ENCODE measurements around the gene MMP10.

MMP10 gene

DNA sequence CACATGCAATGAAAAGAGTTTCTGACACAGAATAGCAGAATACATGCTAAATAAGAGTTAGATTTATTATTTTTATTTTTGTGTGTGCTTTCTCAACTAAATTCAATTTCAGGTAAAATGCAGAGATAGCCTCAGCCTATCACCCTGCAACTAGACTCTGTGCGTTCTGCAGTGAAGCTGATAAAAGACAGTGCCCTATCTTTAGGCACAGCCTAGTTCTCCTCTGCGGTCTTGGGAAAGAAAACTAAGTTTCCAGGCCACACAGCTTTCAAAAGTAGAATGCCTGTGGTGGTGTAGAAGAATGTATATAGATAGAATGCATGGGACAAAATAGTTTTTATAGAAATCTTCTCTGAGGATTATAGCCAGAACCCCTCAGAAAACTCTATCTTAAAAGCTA is 29.5 kb upstream of the MMP10 start:
- no peak for TF ChIP-seq ZFX (IDR thresholded peaks at IDR 0.05; ENCODE audit: borderline replicate concordance)
- TF ChIP-seq, protein P1, sequence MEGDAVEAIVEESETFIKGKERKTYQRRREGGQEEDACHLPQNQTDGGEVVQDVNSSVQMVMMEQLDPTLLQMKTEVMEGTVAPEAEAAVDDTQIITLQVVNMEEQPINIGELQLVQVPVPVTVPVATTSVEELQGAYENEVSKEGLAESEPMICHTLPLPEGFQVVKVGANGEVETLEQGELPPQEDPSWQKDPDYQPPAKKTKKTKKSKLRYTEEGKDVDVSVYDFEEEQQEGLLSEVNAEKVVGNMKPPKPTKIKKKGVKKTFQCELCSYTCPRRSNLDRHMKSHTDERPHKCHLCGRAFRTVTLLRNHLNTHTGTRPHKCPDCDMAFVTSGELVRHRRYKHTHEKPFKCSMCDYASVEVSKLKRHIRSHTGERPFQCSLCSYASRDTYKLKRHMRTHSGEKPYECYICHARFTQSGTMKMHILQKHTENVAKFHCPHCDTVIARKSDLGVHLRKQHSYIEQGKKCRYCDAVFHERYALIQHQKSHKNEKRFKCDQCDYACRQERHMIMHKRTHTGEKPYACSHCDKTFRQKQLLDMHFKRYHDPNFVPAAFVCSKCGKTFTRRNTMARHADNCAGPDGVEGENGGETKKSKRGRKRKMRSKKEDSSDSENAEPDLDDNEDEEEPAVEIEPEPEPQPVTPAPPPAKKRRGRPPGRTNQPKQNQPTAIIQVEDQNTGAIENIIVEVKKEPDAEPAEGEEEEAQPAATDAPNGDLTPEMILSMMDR (IDR thresholded peaks at IDR 0.05): no peak
- H3K27ac ChIP-seq: no peak overlapping the region

- no peak overlapping the region for H3K27ac ChIP-seq
- TF ChIP-seq ZFX (IDR thresholded peaks at IDR 0.05; ENCODE audit: borderline replicate concordance): no peak
- TF ChIP-seq, protein P1 (IDR thresholded peaks at IDR 0.05): peak; percentile 61
These were observed 27.5 kb upstream of the MMP10 start for GRCh38 chr11:102807921-102808320.

GRCh38 chr11:102806296-102806695 is 25.9 kb upstream of the MMP10 start:
- H3K27ac ChIP-seq: no peak overlapping the region
- TF ChIP-seq ZFX (IDR thresholded peaks at IDR 0.05; ENCODE audit: borderline replicate concordance): no peak
- TF ChIP-seq, protein P1 (IDR thresholded peaks at IDR 0.05): no peak

DNA sequence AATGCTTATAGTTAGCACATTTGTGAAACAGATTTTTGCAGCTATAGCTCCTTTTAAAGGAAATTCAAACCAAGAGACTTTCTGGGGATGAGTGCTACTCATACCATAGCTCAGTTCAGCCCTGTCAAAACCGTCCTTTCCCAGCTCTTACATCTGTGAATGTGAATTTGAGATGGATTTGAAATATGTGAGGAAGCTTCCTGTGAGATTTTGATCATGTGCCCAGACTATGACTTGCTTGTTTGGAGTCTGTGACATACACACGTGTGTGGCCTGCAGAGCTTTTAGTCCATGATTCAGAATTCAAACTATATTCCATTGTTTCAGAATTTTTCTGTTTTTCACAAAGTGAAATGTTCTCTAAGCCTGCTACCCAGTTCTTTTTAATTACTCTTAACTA is 21.9 kb upstream of the MMP10 start:
- no peak overlapping the region for H3K27ac ChIP-seq
- TF ChIP-seq, protein P1 (IDR thresholded peaks at IDR 0.05): no peak
- TF ChIP-seq ZFX (IDR thresholded peaks at IDR 0.05; ENCODE audit: borderline replicate concordance): no peak

- H3K27ac ChIP-seq: no peak overlapping the region
These were observed 20.3 kb upstream of the MMP10 start for GRCh38 chr11:102800767-102801166.

DNA sequence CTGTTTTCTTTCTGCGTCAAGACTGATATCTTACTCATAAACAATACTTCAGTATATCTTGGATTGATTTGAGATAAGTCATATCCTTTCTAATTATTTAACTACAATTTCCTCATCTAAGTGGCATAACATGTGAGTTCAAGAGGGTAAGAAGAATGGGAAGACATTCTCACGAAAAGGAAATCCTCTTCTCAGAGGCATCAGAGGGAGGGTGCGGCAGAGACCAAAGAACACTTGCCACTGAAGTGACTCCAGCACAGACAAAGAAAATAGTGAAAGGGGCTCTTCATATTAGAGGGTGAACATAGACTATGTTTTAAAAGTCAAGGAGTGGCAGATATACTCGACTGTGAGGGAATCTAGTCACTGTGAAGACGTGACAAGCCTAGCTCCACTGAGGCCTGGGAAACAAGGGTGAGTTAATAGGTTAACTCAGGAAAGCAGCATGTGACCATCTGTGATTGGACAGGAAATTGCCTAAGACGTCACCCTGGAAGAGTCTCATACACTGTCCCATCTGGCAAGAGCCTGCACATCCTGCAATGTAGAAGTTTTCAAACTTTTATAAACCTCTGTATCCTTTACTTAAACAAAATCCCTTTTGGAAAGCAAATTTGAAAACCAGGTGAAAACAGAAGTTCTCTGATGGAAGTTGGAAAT is 19.4 kb upstream of the MMP10 start:
- TF ChIP-seq, protein P1 (IDR thresholded peaks at IDR 0.05): no peak
- no peak for TF ChIP-seq ZFX (IDR thresholded peaks at IDR 0.05; ENCODE audit: borderline replicate concordance)
- H3K27ac ChIP-seq: no peak overlapping the region

More at GRCh38 chr11:102800767-102801166, 20.3 kb upstream of the MMP10 start:
- TF ChIP-seq ZFX (IDR thresholded peaks at IDR 0.05; ENCODE audit: borderline replicate concordance): no peak
- TF ChIP-seq, protein P1 (IDR thresholded peaks at IDR 0.05): no peak

- H3K27ac ChIP-seq: no peak within 1 kb of the TSS
- TF ChIP-seq, protein P1 (IDR thresholded peaks at IDR 0.05): no peak
- no peak for TF ChIP-seq ZFX (IDR thresholded peaks at IDR 0.05; ENCODE audit: borderline replicate concordance)
These were observed 17.8 kb upstream of the MMP10 start, which contains the start of gene MMP1 for GRCh38 chr11:102798012-102798746. MMP1 (minus strand) TSS chr11:102798160; CDS start chr11:102798092, 68 bp downstream.

All from 22Rv1 (cell line).